Astrocyte of the spinal cord (primary cell): Measurements from ENCODE around the gene CLTB.

Experiments
- DNase-seq: peaks from one replicate; pipeline ENCODE4 v3.0.0; 2011; ENCODE audit warnings: low read depth, low spot score
- H3K4me3 ChIP-seq: 2 replicates; pipeline ENCODE4 v1.5.1; 2011; ENCODE audit warnings: low read depth, mild to moderate bottlenecking, low read length, moderate library complexity
- CTCF ChIP-seq: IDR thresholded peaks from 2 replicates; pipeline ENCODE4 v1.5.1; 2012; ENCODE audit warnings: low read depth, mild to moderate bottlenecking, low read length, inconsistent platforms
- in situ Hi-C: cut with HindIII; loops from 2 replicates; pipeline ENCODE4 v1.10.0; 2017; ENCODE audit warnings: low sequenced_read_pairs

CLTB gene, protein sequence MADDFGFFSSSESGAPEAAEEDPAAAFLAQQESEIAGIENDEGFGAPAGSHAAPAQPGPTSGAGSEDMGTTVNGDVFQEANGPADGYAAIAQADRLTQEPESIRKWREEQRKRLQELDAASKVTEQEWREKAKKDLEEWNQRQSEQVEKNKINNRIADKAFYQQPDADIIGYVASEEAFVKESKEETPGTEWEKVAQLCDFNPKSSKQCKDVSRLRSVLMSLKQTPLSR

GRCh38 chr5:176415952-176416924 is at the start of gene CLTB:
Gene CLTB, minus strand, starts transcription at chr5:176416539. Its CDS starts 176 bp downstream, at chr5:176416363.
- TF ChIP-seq CTCF, result peak; percentile 47
- peak within 1 kb of the TSS; percentile 67 for H3K4me3 ChIP-seq
- in situ Hi-C loops, result no loop called here
- peak; percentile 78 for DNase-seq

DNA sequence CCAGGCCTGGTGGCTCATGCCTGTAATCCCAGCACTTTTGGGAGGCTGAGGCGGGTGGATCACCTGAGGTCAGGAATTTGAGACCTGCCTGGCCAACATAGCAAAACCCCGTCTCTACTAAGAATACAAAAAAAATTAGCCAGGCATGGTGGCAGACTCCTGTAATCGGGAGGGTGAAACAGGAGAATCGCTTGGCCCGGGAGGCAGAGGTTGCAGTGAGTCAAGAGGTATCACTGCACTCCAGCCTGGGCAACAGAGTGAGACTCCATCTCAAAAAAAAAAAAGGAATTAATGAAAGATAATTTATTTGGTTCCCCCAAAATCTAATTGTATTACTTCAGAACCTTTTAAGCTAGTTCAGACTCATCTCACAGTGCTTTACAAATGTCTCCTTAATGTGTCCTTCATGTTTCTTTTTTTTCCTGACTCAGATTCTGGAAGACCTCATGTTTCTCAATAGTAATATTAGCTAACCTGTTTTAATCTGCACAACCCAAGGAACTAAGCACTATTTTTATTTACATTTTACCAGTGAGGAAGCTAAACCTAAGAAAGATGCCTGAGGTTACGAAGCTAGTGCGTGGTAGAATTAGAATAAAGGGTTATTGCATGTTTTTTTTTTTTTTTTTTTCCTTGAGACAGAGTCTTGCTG is 46.9 kb upstream of the CLTB start:
- H3K4me3 ChIP-seq, result no peak overlapping the region
- no peak for DNase-seq
- in situ Hi-C loops, result no loop called here
- no peak for TF ChIP-seq CTCF

DNA sequence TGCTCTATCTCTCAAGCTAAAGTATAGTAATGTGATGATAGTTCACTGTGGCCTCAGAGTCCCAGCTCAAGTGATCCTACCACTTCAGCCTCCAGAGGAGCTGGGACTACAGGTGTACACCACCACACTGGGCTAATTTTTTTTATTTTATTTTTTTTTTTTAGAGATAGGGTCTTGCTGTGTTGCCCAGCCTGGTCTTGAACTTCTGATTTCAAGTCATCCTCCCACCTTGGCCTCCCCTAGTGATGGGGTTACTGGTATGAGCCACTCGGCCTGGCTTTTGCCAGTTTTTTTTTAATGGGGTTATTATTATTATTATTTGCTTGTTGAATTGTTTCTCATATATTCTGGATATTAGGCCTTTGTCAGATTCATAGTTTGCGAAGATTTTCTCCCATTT is 45.0 kb upstream of the CLTB start:
- DNase-seq, result no peak
- no peak for TF ChIP-seq CTCF
- no peak overlapping the region for H3K4me3 ChIP-seq
- in situ Hi-C loops, result no loop called here

- no peak overlapping the region for H3K4me3 ChIP-seq
- in situ Hi-C loops, result no loop called here
- no peak for TF ChIP-seq CTCF
- no peak for DNase-seq
These were observed 42.7 kb upstream of the CLTB start for GRCh38 chr5:176458904-176459561.

DNA sequence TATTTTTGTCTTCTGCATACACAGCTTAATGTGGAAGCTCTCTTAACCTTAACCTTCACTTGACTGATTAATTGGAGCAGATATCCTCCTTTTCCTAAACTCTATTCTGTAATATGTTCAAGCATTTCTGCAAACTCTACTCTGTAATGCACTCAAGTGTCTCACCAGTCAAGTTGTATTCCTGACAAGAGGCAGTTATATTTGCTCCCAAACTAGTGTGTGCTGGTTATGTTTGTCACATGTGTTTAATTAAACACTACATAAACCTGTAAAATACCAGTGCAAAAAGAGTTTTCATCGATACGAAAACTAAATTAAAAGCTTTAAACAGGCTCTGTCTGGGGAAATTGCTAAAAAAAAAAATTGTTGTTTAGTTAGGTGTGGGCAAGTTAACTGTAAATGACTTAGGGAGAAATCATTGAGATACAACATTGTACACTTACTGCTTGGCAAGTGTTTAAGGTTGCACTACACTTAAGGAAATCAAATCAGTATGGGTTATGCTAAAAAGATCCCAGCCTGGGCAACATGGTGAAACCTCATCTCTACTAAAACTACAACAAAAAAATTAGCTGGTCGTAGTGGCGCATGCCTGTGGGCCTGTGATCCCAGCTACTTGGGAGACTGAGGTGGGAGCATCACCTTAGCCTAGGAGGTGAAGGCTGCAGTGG is 38.5 kb upstream of the CLTB start:
- no peak for TF ChIP-seq CTCF
- in situ Hi-C loops, result no loop called here
- H3K4me3 ChIP-seq, result no peak overlapping the region
- DNase-seq, result no peak
